ENCODE results near the gene GLIS1. TPM values are rescaled to one million over a fixed set of nuclear protein-coding genes. Genes with fewer than 3 reads are reported as not detected.

GLIS1 gene
- total and polyA plus RNA-seq, 2 of the 8 experiments (the other 6 are each of a cell fraction or from before 2014, with no cell fraction given): 0.15 to 0.22 TPM

DNA sequence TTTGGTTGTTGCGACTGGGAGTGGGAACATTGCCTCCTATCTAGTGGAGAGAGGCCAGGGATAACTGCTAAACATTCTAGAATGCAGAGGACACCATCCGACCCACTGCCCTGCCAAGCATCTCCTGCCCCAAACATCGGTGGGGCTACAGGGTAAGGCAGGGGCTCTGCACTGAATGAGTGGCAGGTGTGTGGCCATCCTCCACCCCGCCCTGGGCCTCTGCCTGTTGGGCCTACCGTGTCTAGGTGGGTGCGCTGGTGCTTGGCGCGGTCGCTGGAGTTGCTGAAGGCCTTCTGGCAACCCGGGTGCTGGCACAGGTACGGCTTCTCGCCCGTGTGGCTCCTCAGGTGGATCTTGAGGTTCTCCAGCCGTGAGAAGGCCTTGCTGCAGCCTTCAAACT is 209.4 kb downstream of the GLIS1 start:
- H3K4ac ChIP-seq (replicated peaks; ENCODE audit: insufficient read length, low read depth, low read length): no peak overlapping the region
- DNase-seq (ENCODE audit: low read depth in 1 of 2, low spot score in 2 of 2) (no peak), FAIRE-seq (no peak)
- H2BK5ac ChIP-seq (ENCODE audit: low read depth, low read length): no peak overlapping the region
- H4K91ac ChIP-seq (replicated peaks; ENCODE audit: insufficient read length, low read length): no peak overlapping the region
- H2BK20ac ChIP-seq (ENCODE audit: low read length): no peak overlapping the region
- ChIA-PET POLR2A (ENCODE audit: partially characterized antibody) (no interaction called here), CTCF (ENCODE audit: partially characterized antibody) (interaction anchor here (1.0 to 4.6 kb wide), 3 partner anchors 14 to 60 kb away, joined by 3 to 26 read pairs (median 3); no protein-coding TSS in a partner anchor)
- no peaks in the 10 kb centered on the region for H3K79me1 ChIP-seq (ENCODE audit: low read depth, low read length)
- peaks cover 0 to 5% (median 0%) of the 10 kb centered on the region in 4 experiments; a peak in 4 of 7 replicates for H3K27me3 ChIP-seq (replicated peaks in 1 of 4; ENCODE audit: control insufficient read depth in 3 of 4, extremely low read depth in 1 of 4, insufficient read depth in 3 of 4, low read length in 3 of 4)
- no peaks in the 10 kb centered on the region for H3K9me3 ChIP-seq (ENCODE audit: insufficient read depth in 2 of 2, low read depth in 1 of 2, low read length in 1 of 2)
- H3K79me2 ChIP-seq (ENCODE audit: control insufficient read depth in 1 of 2, insufficient read depth in 2 of 2, low read length in 2 of 2): no peaks in the 10 kb centered on the region
- no peak overlapping the region for H3K18ac ChIP-seq (ENCODE audit: extremely low read depth, low read length)
- H3K4me3 ChIP-seq (ENCODE audit: extremely low read depth in 1 of 4, insufficient read depth in 2 of 4, low read depth in 3 of 4, low read length in 4 of 4): no peak overlapping the region
- peaks cover 0 to 8% (median 0%) of the 10 kb centered on the region in 4 experiments; a peak in 4 of 7 replicates for H3K4me1 ChIP-seq (replicated peaks in 1 of 4; ENCODE audit: control insufficient read depth in 3 of 4, insufficient read depth in 4 of 4, low read length in 3 of 4)
- no peak overlapping the region for H3K56ac ChIP-seq (replicated peaks; ENCODE audit: insufficient read length, low read depth, low read length)
- no peak overlapping the region for H3K14ac ChIP-seq (ENCODE audit: insufficient read length)
- no peaks in the 10 kb centered on the region for H4K20me1 ChIP-seq (replicated peaks in 1 of 2; ENCODE audit: control insufficient read depth in 1 of 2, insufficient read depth in 2 of 2, low read length in 2 of 2)
- H2AK5ac ChIP-seq (ENCODE audit: low read depth, low read length): no peak overlapping the region
- H3K9ac ChIP-seq (replicated peaks in 1 of 4; ENCODE audit: extremely low read depth in 1 of 4, low read depth in 3 of 4, low read length in 3 of 4): no peak overlapping the region
- no peak overlapping the region for H2BK12ac ChIP-seq (ENCODE audit: low read depth, low read length)
- H3K4me2 ChIP-seq (ENCODE audit: insufficient read depth in 1 of 2, low read depth in 2 of 2, low read length in 2 of 2): no peak overlapping the region
- H3K23me2 ChIP-seq (ENCODE audit: low read depth, low read length): no peaks in the 10 kb centered on the region
- H4K5ac ChIP-seq (ENCODE audit: insufficient read length, low read depth, low read length): no peak overlapping the region
- H2BK120ac ChIP-seq (replicated peaks; ENCODE audit: low read depth, low read length): no peak overlapping the region
- no peak overlapping the region for H4K8ac ChIP-seq (ENCODE audit: extremely low read depth, insufficient read depth, low read length)
- no peak overlapping the region for H3K27ac ChIP-seq (ENCODE audit: low read depth, low read length)
- 84% methylated on average over 13 of the region's 14 CpGs; no CpG with 5 or more reads in 1 of the 2 experiments for WGBS, 2 experiments (ENCODE audit: extremely low coverage in 1 of 2, insufficient coverage in 1 of 2, insufficient read length in 1 of 2, insufficient replicate concordance in 2 of 2, low coverage in 1 of 2, low lambda C conversion rate in 2 of 2, missing lambda C conversion rate in 1 of 2)
- no peaks in the 10 kb centered on the region for H3K36me3 ChIP-seq (ENCODE audit: control insufficient read depth in 2 of 4, insufficient read depth in 4 of 4, low read length in 3 of 4)
- no peak overlapping the region for H2AFZ ChIP-seq (ENCODE audit: low read length)
- H2BK15ac ChIP-seq (ENCODE audit: low read length): no peak overlapping the region
- H3K23ac ChIP-seq (ENCODE audit: insufficient read length): no peak overlapping the region
- no peak for TF ChIP-seq SIX5 (IDR thresholded peaks at IDR 0.05; ENCODE audit: low read depth, low read length)
- TF ChIP-seq SP1 (IDR thresholded peaks at IDR 0.05; ENCODE audit: low read depth, low read length): no peak
- TF ChIP-seq SIN3A (conservative IDR thresholded peaks at IDR 0.05 in 1 of 2, IDR thresholded peaks at IDR 0.05 in 1 of 2; ENCODE audit: low read depth in 1 of 2, low read length in 2 of 2): no peak
- TF ChIP-seq TCF12 (IDR thresholded peaks at IDR 0.05; ENCODE audit: low read depth, low read length): no peak
- TF ChIP-seq KDM4A (IDR thresholded peaks at IDR 0.05; ENCODE audit: low read depth, low read length, severe bottlenecking): no peak
- TF ChIP-seq, protein P1, sequence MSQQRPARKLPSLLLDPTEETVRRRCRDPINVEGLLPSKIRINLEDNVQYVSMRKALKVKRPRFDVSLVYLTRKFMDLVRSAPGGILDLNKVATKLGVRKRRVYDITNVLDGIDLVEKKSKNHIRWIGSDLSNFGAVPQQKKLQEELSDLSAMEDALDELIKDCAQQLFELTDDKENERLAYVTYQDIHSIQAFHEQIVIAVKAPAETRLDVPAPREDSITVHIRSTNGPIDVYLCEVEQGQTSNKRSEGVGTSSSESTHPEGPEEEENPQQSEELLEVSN (IDR thresholded peaks at IDR 0.05): no peak
- TF ChIP-seq CBX5 (IDR thresholded peaks at IDR 0.05; ENCODE audit: low read depth, low read length): no peak
- no peak for TF ChIP-seq BACH1 (IDR thresholded peaks at IDR 0.05; ENCODE audit: low read length)

Measured in H1 (cell line).